ENCODE data around the gene AUTS2. TPM values are rescaled to one million over a fixed set of nuclear protein-coding genes. Genes with fewer than 3 reads are reported as not detected.

Gene AUTS2
- total and polyA plus RNA-seq, 4 experiments from 2014 or later = 3.4 to 35.2 (median 25.5) TPM

DNA sequence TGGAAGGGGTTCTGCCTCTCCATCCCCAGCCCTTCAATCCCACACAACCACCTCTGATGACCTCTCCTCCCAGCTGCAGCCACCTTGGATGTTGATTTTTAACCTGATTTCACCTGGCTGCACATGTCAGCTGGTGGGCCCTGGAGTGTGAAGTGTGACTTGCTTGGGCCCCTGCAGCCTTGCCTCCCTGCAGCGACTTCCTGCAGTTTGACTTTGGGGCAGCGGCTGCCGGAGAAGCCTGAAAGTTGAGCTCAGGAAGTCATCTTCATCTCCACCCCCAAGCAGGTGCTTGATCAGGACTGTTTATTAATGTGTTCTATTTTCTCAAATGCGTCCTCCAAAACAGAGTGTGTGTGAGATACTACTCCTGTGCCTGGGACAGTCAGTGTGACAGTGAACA lies 858.4 kb downstream of the AUTS2 start:
- Histone ChIP-seq H3K9me3 (ENCODE audit: control insufficient read depth in 1 of 2, low read length in 2 of 2) (no peaks in the 10 kb centered on the region), H3K36me3 (ENCODE audit: insufficient read depth, low read length) (no peaks in the 10 kb centered on the region), H3K27ac (ENCODE audit: low read depth, low read length) (no peak overlapping the region), H3K4me1 (ENCODE audit: insufficient read depth, low read length) (peaks cover 9% of the 10 kb centered on the region), H3K4me3 (ENCODE audit: low read length in 2 of 2) (no peak overlapping the region), H3K27me3 (ENCODE audit: insufficient read depth, low read length) (no peaks in the 10 kb centered on the region)
- Mint-ChIP-seq H3K36me3 (no peaks in the 10 kb centered on the region), H3K27ac (peak overlapping the region in 4 of 7 donors; percentile 58 to 79 (median 70)), H3K4me1 (peaks cover 4 to 33% (median 17%) of the 10 kb centered on the region in 4 donors), H3K9me3 (peaks cover 0 to 6% (median 0%) of the 10 kb centered on the region in 8 donors), H3K4me3 (peak overlapping the region in 2 of 8 donors; percentile 51 to 61), H3K27me3 (no peaks in the 10 kb centered on the region)
- intact Hi-C loops (cut with micrococcal nuclease) = no loop called here
- ChIA-PET POLR2A (ENCODE audit: partially characterized antibody) (no interaction called here), CTCF (ENCODE audit: partially characterized antibody) (interaction anchor here (1.5 kb wide), 1 partner anchor 12 kb away, joined by 3 read pairs; no protein-coding TSS in a partner anchor)
- peak in 2 of 5 donors; percentile 7 for DNase-seq

DNA sequence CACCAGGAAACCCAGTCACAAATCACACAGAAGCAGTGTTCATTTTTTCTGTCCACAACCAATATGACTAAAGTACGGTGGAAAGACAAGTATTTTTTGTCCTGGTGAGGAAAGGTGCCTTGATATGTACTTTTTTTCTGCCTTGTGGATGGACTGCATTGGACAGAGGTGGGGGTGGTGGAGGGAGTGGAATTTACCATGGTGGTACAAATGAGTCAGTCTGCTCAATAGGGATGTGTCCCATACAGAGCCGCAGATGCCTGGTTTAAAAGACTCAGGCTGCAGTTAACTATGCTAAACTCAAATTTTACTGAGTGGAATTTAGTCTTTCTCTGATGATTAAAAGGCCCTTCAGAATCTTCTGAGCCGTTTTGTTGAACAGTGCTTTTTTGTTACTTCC lies 859.2 kb downstream of the AUTS2 start:
- Mint-ChIP-seq H3K4me3 (peak overlapping the region in 3 of 8 donors; percentile 20 to 30 (median 20)), H3K36me3 (no peaks in the 10 kb centered on the region)

DNA sequence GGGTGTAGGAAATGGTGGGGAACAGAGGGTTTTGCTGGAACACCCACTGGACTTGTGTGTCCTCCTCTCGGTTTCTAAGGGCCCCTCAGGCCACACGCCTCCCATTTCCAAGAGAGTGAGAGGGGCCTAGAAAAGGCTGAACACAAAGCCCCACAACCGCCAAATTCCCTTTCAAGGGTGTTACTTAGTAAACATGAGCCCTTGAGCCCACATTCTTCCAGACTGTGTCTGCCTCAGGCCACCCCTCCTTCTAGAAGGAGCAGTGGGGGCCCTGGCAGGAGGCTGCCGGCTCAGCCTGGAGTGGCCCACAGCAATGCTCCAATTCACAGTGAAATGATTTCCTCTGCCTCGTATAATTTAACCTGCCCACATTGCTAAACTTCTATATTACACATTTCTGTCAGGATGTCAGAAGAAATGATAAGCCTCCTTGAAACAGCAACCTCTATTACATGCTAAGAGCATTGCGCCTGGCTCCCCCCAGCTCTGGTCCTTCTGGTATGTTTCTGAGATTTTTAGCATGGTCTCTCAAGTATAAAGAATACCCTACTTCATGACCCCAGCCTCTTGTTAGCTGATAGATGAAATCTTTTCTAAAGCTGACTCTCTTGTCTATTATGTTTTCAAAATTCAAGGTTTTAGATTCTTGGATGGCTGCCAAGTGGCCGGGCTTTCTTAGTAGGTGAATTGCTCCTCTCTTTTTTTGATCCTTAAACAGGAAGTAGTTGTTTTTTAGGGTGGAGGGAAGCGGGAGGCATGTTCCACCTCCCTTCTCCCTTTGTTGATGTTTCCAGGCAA lies 859.8 kb downstream of the AUTS2 start:
- Mint-ChIP-seq H3K27ac (peak overlapping the region in 5 of 7 donors; percentile 25 to 70 (median 43)), H3K27me3 (no peaks in the 10 kb centered on the region), H3K4me3 (peak overlapping the region in 2 of 8 donors; percentile 20), H3K4me1 (peaks cover 4 to 33% (median 17%) of the 10 kb centered on the region in 4 donors), H3K9me3 (peaks cover 0 to 6% (median 0%) of the 10 kb centered on the region in 8 donors), H3K36me3 (no peaks in the 10 kb centered on the region)
- Histone ChIP-seq H3K27me3 (ENCODE audit: insufficient read depth, low read length) (no peaks in the 10 kb centered on the region), H3K4me3 (ENCODE audit: low read length in 2 of 2) (no peak overlapping the region), H3K36me3 (ENCODE audit: insufficient read depth, low read length) (no peaks in the 10 kb centered on the region), H3K4me1 (ENCODE audit: insufficient read depth, low read length) (peaks cover 9% of the 10 kb centered on the region), H3K27ac (ENCODE audit: low read depth, low read length) (no peak overlapping the region), H3K9me3 (ENCODE audit: control insufficient read depth in 1 of 2, low read length in 2 of 2) (no peaks in the 10 kb centered on the region)
- POLR2A ChIA-PET (ENCODE audit: partially characterized antibody) = no interaction called here
- intact Hi-C loops (cut with micrococcal nuclease) = no loop called here
- DNase-seq = no peak
- CTCF ChIA-PET (ENCODE audit: partially characterized antibody) = no interaction called here

More for the DNA sequence above, 859.2 kb downstream of the AUTS2 start:
- no peak overlapping the region for H3K4me3 ChIP-seq (ENCODE audit: low read length in 2 of 2)
- H3K9me3 ChIP-seq (ENCODE audit: control insufficient read depth in 1 of 2, low read length in 2 of 2) = no peaks in the 10 kb centered on the region
- H3K36me3 ChIP-seq (ENCODE audit: insufficient read depth, low read length) = no peaks in the 10 kb centered on the region
- peaks cover 9% of the 10 kb centered on the region for H3K4me1 ChIP-seq (ENCODE audit: insufficient read depth, low read length)
- CTCF ChIA-PET (ENCODE audit: partially characterized antibody) = interaction anchor here (1.5 kb wide), 1 partner anchor 12 kb away, joined by 3 read pairs; no protein-coding TSS in a partner anchor
- no peak for DNase-seq
- Mint-ChIP-seq H3K27ac (peak overlapping the region in 1 of 7 donors; percentile 25), H3K4me1 (peaks cover 4 to 33% (median 17%) of the 10 kb centered on the region in 4 donors), H3K27me3 (no peaks in the 10 kb centered on the region), H3K9me3 (peaks cover 0 to 6% (median 0%) of the 10 kb centered on the region in 8 donors)
- no peak overlapping the region for H3K27ac ChIP-seq (ENCODE audit: low read depth, low read length)
- intact Hi-C loops (cut with micrococcal nuclease) = no loop called here
- no peaks in the 10 kb centered on the region for H3K27me3 ChIP-seq (ENCODE audit: insufficient read depth, low read length)
- POLR2A ChIA-PET (ENCODE audit: partially characterized antibody) = no interaction called here

DNA sequence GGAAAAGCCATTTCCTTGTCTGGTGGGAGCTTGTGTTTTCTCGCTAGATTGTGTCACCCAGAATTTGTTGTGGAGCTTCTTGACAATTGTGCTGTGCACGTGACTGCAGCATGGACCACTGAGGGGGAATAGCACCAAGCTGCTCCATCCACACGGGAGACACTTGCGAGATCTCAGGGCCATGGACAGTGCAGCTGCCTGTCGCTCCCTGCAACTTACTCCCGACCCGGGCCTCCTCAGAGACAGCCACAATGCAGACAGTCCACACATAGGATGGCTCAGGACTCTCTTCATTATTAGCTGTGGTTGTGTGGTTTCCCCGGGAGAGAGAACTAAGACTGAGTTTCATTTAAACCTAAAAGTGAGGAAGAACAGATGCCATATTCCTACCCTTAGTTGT lies 860.5 kb downstream of the AUTS2 start:
- H3K4me3 ChIP-seq (ENCODE audit: low read length in 2 of 2) = no peak overlapping the region
- peaks cover 9% of the 10 kb centered on the region for H3K4me1 ChIP-seq (ENCODE audit: insufficient read depth, low read length)
- H3K27me3 Mint-ChIP-seq = no peaks in the 10 kb centered on the region
- H3K4me1 Mint-ChIP-seq = peaks cover 4 to 33% (median 17%) of the 10 kb centered on the region in 4 donors
- H3K27ac Mint-ChIP-seq = peak overlapping the region in 1 of 7 donors; percentile 46
- no peak for DNase-seq
- H3K9me3 ChIP-seq (ENCODE audit: control insufficient read depth in 1 of 2, low read length in 2 of 2) = no peaks in the 10 kb centered on the region
- H3K9me3 Mint-ChIP-seq = peaks cover 0 to 6% (median 0%) of the 10 kb centered on the region in 8 donors
- ChIA-PET CTCF (ENCODE audit: partially characterized antibody) (no interaction called here), POLR2A (ENCODE audit: partially characterized antibody) (no interaction called here)
- H3K27ac ChIP-seq (ENCODE audit: low read depth, low read length) = no peak overlapping the region
- H3K4me3 Mint-ChIP-seq = no peak overlapping the region
- H3K27me3 ChIP-seq (ENCODE audit: insufficient read depth, low read length) = no peaks in the 10 kb centered on the region
- no peaks in the 10 kb centered on the region for H3K36me3 ChIP-seq (ENCODE audit: insufficient read depth, low read length)
- H3K36me3 Mint-ChIP-seq = no peaks in the 10 kb centered on the region
- intact Hi-C loops (cut with micrococcal nuclease) = no loop called here

DNA sequence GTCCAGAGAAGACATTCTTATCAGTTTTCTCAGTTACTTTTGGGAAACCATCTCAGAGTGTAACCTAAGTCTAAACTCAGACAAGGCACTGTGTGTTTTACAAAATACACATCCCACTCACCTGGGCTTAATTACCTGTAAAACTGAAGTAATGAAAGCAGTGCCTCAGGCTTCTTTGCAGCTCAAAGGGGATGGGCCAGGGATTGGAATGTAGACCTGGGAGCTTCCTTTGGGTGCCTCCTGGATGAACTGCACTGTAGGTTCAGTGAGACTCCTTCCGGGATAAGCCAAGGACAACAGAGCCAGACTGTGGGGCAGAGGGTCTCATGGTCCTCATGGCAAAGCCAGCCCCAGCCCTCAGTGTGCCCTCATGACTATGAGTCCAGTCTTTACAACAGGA lies 861.3 kb downstream of the AUTS2 start:
- no peaks in the 10 kb centered on the region for H3K36me3 Mint-ChIP-seq
- POLR2A ChIA-PET (ENCODE audit: partially characterized antibody) = no interaction called here
- Histone ChIP-seq H3K9me3 (ENCODE audit: control insufficient read depth in 1 of 2, low read length in 2 of 2) (no peaks in the 10 kb centered on the region), H3K27me3 (ENCODE audit: insufficient read depth, low read length) (no peaks in the 10 kb centered on the region), H3K4me3 (ENCODE audit: low read length in 2 of 2) (no peak overlapping the region), H3K36me3 (ENCODE audit: insufficient read depth, low read length) (no peaks in the 10 kb centered on the region), H3K27ac (ENCODE audit: low read depth, low read length) (no peak overlapping the region), H3K4me1 (ENCODE audit: insufficient read depth, low read length) (peaks cover 9% of the 10 kb centered on the region)
- H3K27ac Mint-ChIP-seq = no peak overlapping the region
- intact Hi-C loops (cut with micrococcal nuclease) = no loop called here
- CTCF ChIA-PET (ENCODE audit: partially characterized antibody) = no interaction called here
- H3K4me3 Mint-ChIP-seq = no peak overlapping the region
- H3K9me3 Mint-ChIP-seq = peaks cover 0 to 6% (median 0%) of the 10 kb centered on the region in 8 donors
- no peak for DNase-seq
- H3K27me3 Mint-ChIP-seq = no peaks in the 10 kb centered on the region
- H3K4me1 Mint-ChIP-seq = peaks cover 4 to 33% (median 17%) of the 10 kb centered on the region in 4 donors

DNA sequence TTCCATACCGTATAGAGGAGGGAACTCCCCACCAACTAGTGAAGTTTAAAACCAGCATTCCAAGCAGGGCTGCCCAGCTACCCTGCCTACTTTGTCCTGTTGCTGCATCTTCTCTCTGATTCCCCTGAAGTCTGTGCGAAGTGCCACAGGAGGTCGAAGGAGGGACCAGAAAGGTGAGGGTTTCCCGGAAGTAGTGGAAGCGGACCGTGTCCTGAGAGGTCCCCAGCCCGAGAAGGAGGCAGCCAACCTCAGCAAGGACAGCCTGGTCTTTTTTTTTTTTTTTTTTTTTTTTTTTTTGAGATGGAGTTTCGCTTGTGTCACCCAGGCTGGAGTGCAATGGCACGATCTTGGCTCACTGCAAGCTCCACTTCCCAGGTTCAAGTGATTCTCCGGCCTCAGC lies 861.8 kb downstream of the AUTS2 start:
- DNase-seq = no peak
- Histone ChIP-seq H3K9me3 (ENCODE audit: control insufficient read depth in 1 of 2, low read length in 2 of 2) (no peaks in the 10 kb centered on the region), H3K27me3 (ENCODE audit: insufficient read depth, low read length) (no peaks in the 10 kb centered on the region), H3K4me3 (ENCODE audit: low read length in 2 of 2) (no peak overlapping the region), H3K27ac (ENCODE audit: low read depth, low read length) (no peak overlapping the region), H3K36me3 (ENCODE audit: insufficient read depth, low read length) (no peaks in the 10 kb centered on the region), H3K4me1 (ENCODE audit: insufficient read depth, low read length) (peaks cover 9% of the 10 kb centered on the region)
- peaks cover 4 to 33% (median 17%) of the 10 kb centered on the region in 4 donors for H3K4me1 Mint-ChIP-seq
- POLR2A ChIA-PET (ENCODE audit: partially characterized antibody) = no interaction called here
- H3K9me3 Mint-ChIP-seq = peaks cover 0 to 3% (median 0%) of the 10 kb centered on the region in 8 donors
- no peaks in the 10 kb centered on the region for H3K27me3 Mint-ChIP-seq
- CTCF ChIA-PET (ENCODE audit: partially characterized antibody) = no interaction called here
- no peak overlapping the region for H3K27ac Mint-ChIP-seq
- no peak overlapping the region for H3K4me3 Mint-ChIP-seq
- no peaks in the 10 kb centered on the region for H3K36me3 Mint-ChIP-seq
- intact Hi-C loops (cut with micrococcal nuclease) = no loop called here

DNA sequence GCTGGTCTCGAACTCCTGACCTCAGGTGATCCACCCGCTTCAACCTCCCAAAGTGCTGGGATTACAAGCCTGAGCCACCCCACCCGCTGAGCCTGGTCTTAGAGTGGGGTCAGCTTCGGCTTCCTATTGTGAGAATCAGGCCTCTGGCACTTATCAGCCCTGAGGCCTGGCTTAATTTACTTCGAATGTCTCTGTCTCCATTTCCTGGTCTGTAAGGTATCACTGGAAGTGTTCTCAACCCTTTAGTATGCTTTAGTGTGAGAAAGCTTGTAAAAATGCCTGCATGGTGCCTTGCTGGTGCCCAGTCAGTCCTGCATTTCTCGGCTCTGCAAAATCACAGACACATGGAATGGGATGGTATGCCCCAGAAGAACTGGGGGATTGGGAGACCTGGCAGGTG lies 862.3 kb downstream of the AUTS2 start:
- intact Hi-C loops (cut with micrococcal nuclease) = no loop called here
- no peaks in the 10 kb centered on the region for H3K27me3 Mint-ChIP-seq
- ChIA-PET POLR2A (ENCODE audit: partially characterized antibody) (no interaction called here), CTCF (ENCODE audit: partially characterized antibody) (no interaction called here)
- Histone ChIP-seq H3K4me1 (ENCODE audit: insufficient read depth, low read length) (peaks cover 9% of the 10 kb centered on the region), H3K9me3 (ENCODE audit: control insufficient read depth in 1 of 2, low read length in 2 of 2) (no peaks in the 10 kb centered on the region), H3K4me3 (ENCODE audit: low read length in 2 of 2) (no peak overlapping the region), H3K27me3 (ENCODE audit: insufficient read depth, low read length) (no peaks in the 10 kb centered on the region), H3K36me3 (ENCODE audit: insufficient read depth, low read length) (no peaks in the 10 kb centered on the region), H3K27ac (ENCODE audit: low read depth, low read length) (no peak overlapping the region)
- DNase-seq = no peak
- no peak overlapping the region for H3K27ac Mint-ChIP-seq
- no peaks in the 10 kb centered on the region for H3K36me3 Mint-ChIP-seq
- peaks cover 0 to 3% (median 0%) of the 10 kb centered on the region in 8 donors for H3K9me3 Mint-ChIP-seq
- peaks cover 4 to 33% (median 17%) of the 10 kb centered on the region in 4 donors for H3K4me1 Mint-ChIP-seq
- no peak overlapping the region for H3K4me3 Mint-ChIP-seq

Data from CD4-positive, alpha-beta memory T cell (primary cell).